HL-60 (cell line): ENCODE data around the gene MIDN.

Experiments used
- DNase-seq, 2 experiments: peaks; one replicate each; pipeline ENCODE4 v3.0.0-alpha.2; 2010 to 2020; ENCODE audit warnings: low read depth in 1 of 2, low spot score in 1 of 2
- H3K27ac ChIP-seq: fragments of 250-450 bp; sonication (Bioruptor Pico); replicated peaks from 2 replicates; pipeline ENCODE4 v1.5.1; 2020; ENCODE audit warnings: mild to moderate bottlenecking, moderate library complexity
- H3K27me3 ChIP-seq: fragments of 250-450 bp; sonication (Bioruptor Pico); 2 replicates; pipeline ENCODE4 v1.5.1; 2021; ENCODE audit warnings: mild to moderate bottlenecking, moderate library complexity; ENCODE audit not compliant: insufficient read depth, poor library complexity, severe bottlenecking
- H3K4me3 ChIP-seq: replicated peaks from 2 replicates; pipeline ENCODE4 v1.5.1; 2011; ENCODE audit warnings: mild to moderate bottlenecking, control low read depth, low read length; ENCODE audit not compliant: insufficient read depth
- CTCF ChIP-seq: IDR thresholded peaks from one replicate; pipeline ENCODE4 v1.5.1; 2011; ENCODE audit warnings: low read length, control low read depth, inconsistent platforms; ENCODE audit not compliant: insufficient read depth
- GABPA ChIP-seq: IDR thresholded peaks from 2 replicates; pipeline ENCODE4 v1.6.1; 2012; ENCODE audit warnings: low read depth
- POLR2AphosphoS5 ChIP-seq: IDR thresholded peaks from 2 replicates; pipeline ENCODE4 v1.6.1; 2012; ENCODE audit warnings: low read depth
- REST ChIP-seq: IDR thresholded peaks from 2 replicates; pipeline ENCODE4 v1.6.1; 2012; ENCODE audit warnings: low read depth; ENCODE audit not compliant: insufficient replicate concordance
- SPI1 ChIP-seq: IDR thresholded peaks from 2 replicates; pipeline ENCODE4 v1.6.1; 2012; ENCODE audit warnings: low read depth, mild to moderate bottlenecking, borderline replicate concordance

The MIDN gene

GRCh38 chr19:1293782-1294604 is 45.6 kb downstream of the MIDN start:
- Histone ChIP-seq H3K27ac (no peak overlapping the region), H3K27me3 (peaks cover 78% of the 10 kb centered on the region), H3K4me3 (no peak overlapping the region)
- DNase-seq = no peak
- no peak for TF ChIP-seq GABPA
- no peak for TF ChIP-seq POLR2AphosphoS5

- TF ChIP-seq REST = no peak
- TF ChIP-seq SPI1 = no peak
- H3K4me3 ChIP-seq = no peak overlapping the region
- peaks cover 71% of the 10 kb centered on the region for H3K27me3 ChIP-seq
- H3K27ac ChIP-seq = no peak overlapping the region
- no peak for DNase-seq
Measured at GRCh38 chr19:1294688-1295087, 46.3 kb downstream of the MIDN start.

- Histone ChIP-seq H3K4me3 (no peak overlapping the region), H3K27ac (no peak overlapping the region), H3K27me3 (peaks cover 64% of the 10 kb centered on the region)
- TF ChIP-seq POLR2AphosphoS5 (no peak), SPI1 (no peak), REST (no peak), CTCF (no peak), GABPA (no peak)
- no peak for DNase-seq
Measured at GRCh38 chr19:1295169-1296012, 47.0 kb downstream of the MIDN start.

GRCh38 chr19:1296078-1296477 is 47.7 kb downstream of the MIDN start:
- Histone ChIP-seq H3K27me3 (peaks cover 57% of the 10 kb centered on the region), H3K4me3 (no peak overlapping the region), H3K27ac (no peak overlapping the region)
- no peak for TF ChIP-seq REST
- DNase-seq = no peak
